AG08395 (cell line): Measurements from ENCODE around the gene DNAAF9.

Source experiments
- DNase-seq: peaks from one replicate; pipeline ENCODE4 v3.0.0; 2012; ENCODE audit warnings: mixed read lengths, low spot score

DNAAF9 gene

DNA sequence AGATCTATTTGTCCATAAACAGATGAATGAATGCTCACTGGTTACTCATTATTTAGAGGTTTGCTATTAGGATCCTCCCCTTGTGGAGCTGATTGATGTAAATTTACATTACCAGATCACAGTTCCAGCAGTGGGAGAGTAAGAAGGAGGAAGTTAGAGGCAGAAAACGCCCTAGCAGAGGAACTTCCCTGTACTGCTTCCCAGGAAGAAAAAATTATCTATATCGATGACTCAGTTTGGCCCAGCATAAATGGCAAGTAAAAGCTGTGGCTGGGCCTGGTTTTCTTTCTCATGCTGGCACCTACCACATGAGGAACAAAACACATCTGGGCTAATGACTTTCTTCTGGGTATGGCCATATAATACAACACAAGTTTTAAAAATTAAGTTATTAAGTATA is 35.7 kb downstream of the DNAAF9 start:
- no peak for DNase-seq

DNA sequence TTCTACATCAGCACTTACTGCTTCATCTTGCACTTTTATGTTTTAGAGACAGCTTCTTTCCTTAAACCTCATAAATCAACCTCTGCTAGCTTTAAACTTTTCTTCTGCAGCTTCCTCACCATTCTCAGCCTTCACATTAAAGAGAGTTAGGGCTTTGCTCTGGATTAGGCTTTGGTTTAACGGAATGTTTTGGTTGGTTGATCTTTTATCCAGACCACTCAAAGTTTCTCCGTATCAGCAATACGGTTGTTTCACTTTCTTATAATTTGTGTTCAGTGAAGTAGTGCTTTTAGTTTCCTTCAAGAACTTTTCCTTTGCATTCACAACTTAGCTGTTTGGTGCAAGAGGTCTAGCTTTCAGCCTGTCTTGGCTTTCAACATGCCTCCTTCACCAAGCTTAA is 40.4 kb downstream of the DNAAF9 start:
- no peak for DNase-seq

DNA sequence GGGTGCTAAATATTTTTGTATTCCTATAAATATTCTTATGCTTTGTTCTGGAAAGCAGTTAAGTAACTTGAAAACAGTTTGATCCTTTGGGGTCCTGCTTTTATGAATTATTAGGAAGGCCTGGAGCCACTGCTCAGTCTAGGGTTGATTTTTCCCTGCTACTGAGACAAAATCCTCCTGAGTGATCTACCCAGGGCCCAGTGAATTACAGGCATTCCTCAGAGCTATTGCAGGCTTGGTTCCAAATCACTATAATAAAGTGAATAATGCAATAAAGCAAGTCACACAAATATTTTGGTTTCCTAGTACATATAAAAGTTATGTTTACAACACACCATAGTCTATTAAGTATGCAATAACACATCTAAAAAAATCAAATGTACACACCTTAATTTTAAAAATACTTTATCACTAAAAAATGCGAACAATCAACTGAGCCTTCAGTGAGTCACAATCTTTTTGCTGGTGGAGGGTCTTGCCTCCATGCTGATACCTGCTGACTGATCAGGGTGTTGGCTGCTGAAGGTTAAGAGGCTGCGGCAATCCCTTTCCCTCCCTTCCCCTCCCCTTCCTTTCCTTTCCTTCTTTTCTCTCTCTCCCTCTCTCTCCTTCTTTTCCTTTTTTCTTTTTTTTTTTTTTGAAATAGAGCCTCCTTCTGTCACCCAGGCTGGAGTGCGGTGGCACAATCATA is 43.0 kb downstream of the DNAAF9 start:
- no peak for DNase-seq

- DNase-seq = no peak
Measured at GRCh38 chr20:3360752-3361151, 46.7 kb downstream of the DNAAF9 start.

GRCh38 chr20:3358676-3359340 is 48.7 kb downstream of the DNAAF9 start:
- DNase-seq = no peak
